Keratinocyte (primary cell): Measurements from ENCODE around the gene STK32B. TPM values are rescaled to one million over a fixed set of nuclear protein-coding genes. Genes with fewer than 3 reads are reported as not detected.

Experiments used
- DNase-seq: peaks from one replicate; pipeline ENCODE4 v3.0.0-alpha.2; 2011; ENCODE audit warnings: low read depth, missing footprints, low spot score
- FAIRE-seq: peaks from 2 replicates; lab custom pipeline; 2011; peaks lifted over from hg19 to GRCh38; lab: Jason Lieb, UNC
- H2AFZ ChIP-seq: 2 replicates; pipeline ENCODE4 v1.6.0; 2012; ENCODE audit warnings: low read length, control low read depth, inconsistent platforms; ENCODE audit not compliant: control insufficient read depth
- H3K27ac ChIP-seq: 2 replicates; pipeline ENCODE4 v1.5.1; 2011; ENCODE audit warnings: low read length; ENCODE audit not compliant: control insufficient read depth, insufficient read depth
- H3K27me3 ChIP-seq: 3 replicates; pipeline ENCODE4 v1.6.0; 2011; ENCODE audit warnings: low read length; ENCODE audit not compliant: control insufficient read depth, insufficient read depth; ENCODE audit errors: extremely low read depth
- H3K36me3 ChIP-seq, 2 experiments: 2 replicates in 1 of 2; 3 replicates in 1 of 2; pipeline ENCODE4 v1.5.1; 2011; ENCODE audit warnings: low read length in 2 of 2, mild to moderate bottlenecking in 1 of 2; ENCODE audit not compliant: control insufficient read depth in 2 of 2, insufficient read depth in 2 of 2; ENCODE audit errors: extremely low read depth in 1 of 2
- H3K4me1 ChIP-seq: 3 replicates; pipeline ENCODE4 v1.5.1; 2011; ENCODE audit warnings: low read length; ENCODE audit not compliant: control insufficient read depth, insufficient read depth; ENCODE audit errors: extremely low read depth
- H3K4me2 ChIP-seq: 3 replicates; pipeline ENCODE4 v1.6.0; 2011; ENCODE audit warnings: low read depth, low read length; ENCODE audit not compliant: control insufficient read depth, insufficient read depth; ENCODE audit errors: extremely low read depth
- H3K4me3 ChIP-seq, 3 experiments: fragments of 200-600 bp in 1 of 3; sonication (generic) in 1 of 3; 2 replicates in 2 of 3; 3 replicates in 1 of 3; pipeline ENCODE4 v1.5.1; 2011 to 2016; ENCODE audit warnings: low read length in 3 of 3, mild to moderate bottlenecking in 3 of 3, control low read depth in 2 of 3, inconsistent platforms in 1 of 3, low read depth in 1 of 3, mixed read lengths in 1 of 3, mixed run types in 1 of 3, moderate library complexity in 1 of 3; ENCODE audit not compliant: control insufficient read depth in 2 of 3, insufficient read depth in 2 of 3; ENCODE audit errors: extremely low read depth in 1 of 3
- H3K79me2 ChIP-seq: 2 replicates; pipeline ENCODE4 v1.6.0; 2012; ENCODE audit warnings: low read length; ENCODE audit not compliant: control insufficient read depth, insufficient read depth
- H3K9ac ChIP-seq: 3 replicates; pipeline ENCODE4 v1.6.0; 2011; ENCODE audit warnings: low read length; ENCODE audit not compliant: control insufficient read depth, insufficient read depth; ENCODE audit errors: extremely low read depth
- H3K9me1 ChIP-seq: 3 replicates; pipeline ENCODE4 v1.6.0; 2011; ENCODE audit warnings: low read length; ENCODE audit not compliant: control insufficient read depth, insufficient read depth; ENCODE audit errors: extremely low read depth
- H3K9me3 ChIP-seq: 2 replicates; pipeline ENCODE4 v1.5.1; 2012; ENCODE audit warnings: low read depth, low read length; ENCODE audit not compliant: control insufficient read depth
- H4K20me1 ChIP-seq: 3 replicates; pipeline ENCODE4 v1.6.0; 2011; ENCODE audit warnings: low read length; ENCODE audit not compliant: control insufficient read depth, insufficient read depth; ENCODE audit errors: extremely low read depth
- CTCF ChIP-seq, 3 experiments: IDR thresholded peaks in 1 of 3; conservative IDR thresholded peaks in 1 of 3; optimal IDR thresholded peaks in 1 of 3; 2 replicates in 2 of 3; 3 replicates in 1 of 3; pipeline versions ENCODE3 to v1.5.1; 2011; ENCODE audit warnings: low read length in 3 of 3, mild to moderate bottlenecking in 3 of 3, moderate library complexity in 2 of 3, control low read depth in 1 of 3, inconsistent platforms in 1 of 3; ENCODE audit not compliant: insufficient read depth in 2 of 3; ENCODE audit errors: extremely low read depth in 1 of 3
- EZH2 ChIP-seq: IDR thresholded peaks from one replicate; pipeline ENCODE4 v1.6.1; 2012; ENCODE audit warnings: inconsistent platforms, mild to moderate bottlenecking, low read length, moderate library complexity
- dilution Hi-C: fragments of 300-500 bp; cut with MboI; formaldehyde crosslinking; loops from one replicate; pipeline ENCODE4 v1.7.0; 2020; ENCODE audit warnings: low sequenced_read_pairs; ENCODE audit not compliant: extremely low pct_ligation_motif_present
- polyA plus RNA-seq, 5 experiments: library from polyadenylated mRNA; depleted of rRNA in 3 of 5; stranded (reverse) in 3 of 5; stranded (forward) in 1 of 5; unstranded in 1 of 5; fragments of >200 nt; gene quantifications; 1 replicate in 1 of 5; 2 replicates in 3 of 5; 3 replicates in 1 of 5; pipeline versions ENCODE4 v1.2.1 to v1.2.3, GENCODE V29; 2011 to 2012; ENCODE audit warnings: missing spikeins in 2 of 5, low read depth in 1 of 5, low replicate concordance in 1 of 5

The STK32B gene
- polyA plus RNA-seq, 1 donor (not counting 4 experiments of a cell fraction or from before 2014, with no cell fraction given): 3.4 TPM

- dilution Hi-C loops: no loop called here
- no peak for FAIRE-seq
Observed at GRCh38 chr4:5478169-5478568, 426.9 kb downstream of the STK32B start.

GRCh38 chr4:5478697-5479096 is 427.4 kb downstream of the STK32B start:
- no peak overlapping the region for H3K4me3 ChIP-seq
- dilution Hi-C loops: no loop called here
- no peaks in the 10 kb centered on the region for H3K27me3 ChIP-seq
- H3K4me1 ChIP-seq: no peaks in the 10 kb centered on the region
- no peaks in the 10 kb centered on the region for H3K79me2 ChIP-seq
- H3K9me3 ChIP-seq: no peaks in the 10 kb centered on the region
- H3K4me2 ChIP-seq: no peak overlapping the region
- no peak overlapping the region for H3K9ac ChIP-seq
- no peak overlapping the region for H2AFZ ChIP-seq
- no peaks in the 10 kb centered on the region for H3K9me1 ChIP-seq
- no peak overlapping the region for H3K27ac ChIP-seq
- FAIRE-seq (no peak), DNase-seq (no peak)
- TF ChIP-seq EZH2 (no peak), CTCF (optimal IDR thresholded peaks at IDR 0.05 in 1 of 3, IDR thresholded peaks at IDR 0.05 in 1 of 3, conservative IDR thresholded peaks at IDR 0.05 in 1 of 3; ENCODE audit: extremely low read depth in 1 of 3, insufficient read depth in 2 of 3, low read length in 3 of 3) (no peak)
- no peaks in the 10 kb centered on the region for H3K36me3 ChIP-seq
- H4K20me1 ChIP-seq: no peaks in the 10 kb centered on the region

More at GRCh38 chr4:5478169-5478568, 426.9 kb downstream of the STK32B start:
- Histone ChIP-seq H4K20me1 (no peaks in the 10 kb centered on the region), H3K36me3 (no peaks in the 10 kb centered on the region), H3K4me2 (no peak overlapping the region), H3K4me3 (no peak overlapping the region), H3K79me2 (no peaks in the 10 kb centered on the region), H3K27ac (no peak overlapping the region), H3K27me3 (no peaks in the 10 kb centered on the region), H3K9ac (no peak overlapping the region), H3K4me1 (no peaks in the 10 kb centered on the region), H3K9me1 (no peaks in the 10 kb centered on the region), H2AFZ (no peak overlapping the region), H3K9me3 (no peaks in the 10 kb centered on the region)
- TF ChIP-seq CTCF (optimal IDR thresholded peaks at IDR 0.05 in 1 of 3, IDR thresholded peaks at IDR 0.05 in 1 of 3, conservative IDR thresholded peaks at IDR 0.05 in 1 of 3; ENCODE audit: extremely low read depth in 1 of 3, insufficient read depth in 2 of 3, low read length in 3 of 3): no peak
- no peak for TF ChIP-seq EZH2
- no peak for DNase-seq
